Measurements from ENCODE around the gene GFY.

GFY gene

GRCh38 chr19:49409441-49410029, 15.7 kb upstream of the GFY start:
- DNase-seq = peak; percentile 69

GRCh38 chr19:49411681-49412326, 13.4 kb upstream of the GFY start:
- no peak for DNase-seq

- DNase-seq = no peak
These were observed 11.8 kb upstream of the GFY start for GRCh38 chr19:49413348-49413747.

- no peak for DNase-seq
These were observed 10.9 kb upstream of the GFY start for GRCh38 chr19:49414256-49414655.

- DNase-seq = peak; percentile 91
These were observed 9.9 kb upstream of the GFY start for GRCh38 chr19:49415102-49415809.

- peak; percentile 20 for DNase-seq
These were observed 9.4 kb upstream of the GFY start for GRCh38 chr19:49415810-49416200.

GRCh38 chr19:49417088-49417487, 8.1 kb upstream of the GFY start:
- no peak for DNase-seq

- no peak for DNase-seq
These were observed 6.7 kb upstream of the GFY start for GRCh38 chr19:49418511-49418910.

- no peak for DNase-seq
These were observed 6.0 kb upstream of the GFY start for GRCh38 chr19:49419173-49419572.

GRCh38 chr19:49420227-49420626, 5.0 kb upstream of the GFY start:
- no peak for DNase-seq

- no peak for DNase-seq
These were observed 3.9 kb upstream of the GFY start for GRCh38 chr19:49421039-49421877.

- no peak for DNase-seq
These were observed 3.3 kb upstream of the GFY start for GRCh38 chr19:49421878-49422202.

GRCh38 chr19:49422407-49423070, 2.6 kb upstream of the GFY start:
- no peak for DNase-seq

GRCh38 chr19:49423071-49423984, 1.9 kb upstream of the GFY start, which contains the start of gene PTH2:
Gene PTH2, minus strand, starts transcription at chr19:49423441. Its CDS starts 102 bp downstream, at chr19:49423339.
- DNase-seq = no peak

- no peak for DNase-seq
These were observed 1.2 kb upstream of the GFY start for GRCh38 chr19:49423985-49424303.

GRCh38 chr19:49425922-49426592, 869 bp downstream of the GFY start:
- no peak for DNase-seq

GRCh38 chr19:49427339-49427738, 2.2 kb downstream of the GFY start:
- no peak for DNase-seq

GRCh38 chr19:49427855-49428546, 2.8 kb downstream of the GFY start:
- DNase-seq = no peak

- DNase-seq = no peak
These were observed 3.6 kb downstream of the GFY start for GRCh38 chr19:49428547-49429451.

Measured in GF-D8 (cell line).